BE2C (cell line): ENCODE results near the gene SLC43A2.
A peak's percentile ranks its signal among the peaks of the same experiment; 100 is the strongest.

Source experiments
- DNase-seq: peaks from one replicate; pipeline ENCODE4 v3.0.0-alpha.2; 2020
- H3K27me3 ChIP-seq: fragments of 250-450 bp; sonication (Bioruptor Pico); 2 replicates; pipeline ENCODE4 v1.5.1; 2020; ENCODE audit warnings: mild to moderate bottlenecking
- H3K36me3 ChIP-seq: fragments of 250-450 bp; sonication (Bioruptor Pico); 2 replicates; pipeline ENCODE4 v1.5.1; 2020; ENCODE audit warnings: mild to moderate bottlenecking
- H3K4me1 ChIP-seq: fragments of 250-450 bp; sonication (Bioruptor Pico); 2 replicates; pipeline ENCODE4 v1.5.1; 2020
- H3K4me3 ChIP-seq: 2 replicates; pipeline ENCODE4 v1.5.1; 2011; ENCODE audit warnings: low read depth, low read length
- H3K9me3 ChIP-seq: fragments of 250-450 bp; sonication (Bioruptor Pico); 2 replicates; pipeline ENCODE4 v1.5.1; 2020
- CTCF ChIP-seq: IDR thresholded peaks from 2 replicates; pipeline ENCODE4 v1.5.1; 2012; ENCODE audit warnings: mild to moderate bottlenecking, low read depth, low read length

The SLC43A2 gene

GRCh38 chr17:1630662-1631061 is 2.0 kb upstream of the SLC43A2 start:
- Histone ChIP-seq H3K9me3 (no peaks in the 10 kb centered on the region), H3K4me1 (no peaks in the 10 kb centered on the region), H3K4me3 (no peak overlapping the region), H3K27me3 (no peaks in the 10 kb centered on the region), H3K36me3 (no peaks in the 10 kb centered on the region)
- no peak for DNase-seq
- no peak for TF ChIP-seq CTCF

GRCh38 chr17:1629504-1630310 is 1.1 kb upstream of the SLC43A2 start:
- Histone ChIP-seq H3K9me3 (no peaks in the 10 kb centered on the region), H3K4me1 (no peaks in the 10 kb centered on the region), H3K36me3 (no peaks in the 10 kb centered on the region), H3K27me3 (no peaks in the 10 kb centered on the region), H3K4me3 (peak overlapping the region; percentile 58)
- DNase-seq, result peak; percentile 33
- TF ChIP-seq CTCF, result peak; percentile 34

GRCh38 chr17:1628856-1629503 is 346 bp upstream of the SLC43A2 start:
- no peaks in the 10 kb centered on the region for H3K36me3 ChIP-seq
- no peak for TF ChIP-seq CTCF
- H3K4me3 ChIP-seq, result peak overlapping the region; percentile 71
- DNase-seq, result peak; percentile 94
- no peaks in the 10 kb centered on the region for H3K4me1 ChIP-seq
- no peaks in the 10 kb centered on the region for H3K27me3 ChIP-seq
- no peaks in the 10 kb centered on the region for H3K9me3 ChIP-seq

GRCh38 chr17:1627182-1627981 is 1.3 kb downstream of the SLC43A2 start:
- Histone ChIP-seq H3K9me3 (no peaks in the 10 kb centered on the region), H3K36me3 (no peaks in the 10 kb centered on the region), H3K27me3 (no peaks in the 10 kb centered on the region), H3K4me1 (no peaks in the 10 kb centered on the region), H3K4me3 (peak overlapping the region; percentile 71)
- TF ChIP-seq CTCF, result no peak
- DNase-seq, result peak; percentile 26

- Histone ChIP-seq H3K4me1 (no peaks in the 10 kb centered on the region), H3K4me3 (no peak overlapping the region), H3K36me3 (no peaks in the 10 kb centered on the region), H3K27me3 (no peaks in the 10 kb centered on the region), H3K9me3 (no peaks in the 10 kb centered on the region)
- TF ChIP-seq CTCF, result no peak
- DNase-seq, result no peak
Observed at GRCh38 chr17:1626333-1626732, 2.3 kb downstream of the SLC43A2 start.
